SIG-M5 (cell line): Measurements from ENCODE around the gene PEA15.

Source experiments
- DNase-seq: peaks from one replicate; lab custom pipeline; 2025; lab: John Stamatoyannopoulos, UW

Gene PEA15

DNA sequence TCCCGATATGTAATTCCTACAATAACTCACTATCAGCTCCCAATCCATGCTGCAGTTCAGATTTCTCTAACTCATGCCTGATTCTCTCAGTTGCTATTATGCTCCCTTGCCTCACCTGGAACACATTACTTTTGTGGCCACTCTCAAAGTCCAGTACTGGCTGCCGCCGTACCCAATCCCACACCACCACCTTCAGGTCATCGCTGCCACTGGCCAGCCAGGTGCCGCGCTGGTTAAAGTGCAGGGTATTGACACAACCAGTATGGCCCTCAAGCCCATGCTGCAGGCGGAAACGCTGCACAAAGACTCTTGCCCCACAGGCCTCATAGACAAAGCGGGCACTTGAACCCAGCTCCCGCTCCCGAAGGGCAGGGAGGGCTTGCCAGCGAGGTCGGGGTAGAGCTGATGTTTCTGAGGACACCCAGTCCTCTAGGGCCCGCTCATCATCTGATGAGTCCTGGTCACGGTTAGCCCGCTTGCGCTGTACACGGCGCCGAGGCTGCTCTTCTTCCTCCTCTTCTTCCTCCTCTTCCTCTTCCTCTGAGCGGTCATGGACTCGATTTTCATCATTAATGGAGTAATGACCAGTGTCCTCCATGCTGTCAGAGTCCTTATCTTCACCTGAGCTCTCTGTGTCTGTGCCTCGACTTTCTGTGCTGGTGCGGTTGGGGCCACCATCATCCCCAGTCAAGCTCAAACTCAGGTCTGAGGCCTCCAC is 34.6 kb downstream of the PEA15 start:
- no peak for DNase-seq

DNA sequence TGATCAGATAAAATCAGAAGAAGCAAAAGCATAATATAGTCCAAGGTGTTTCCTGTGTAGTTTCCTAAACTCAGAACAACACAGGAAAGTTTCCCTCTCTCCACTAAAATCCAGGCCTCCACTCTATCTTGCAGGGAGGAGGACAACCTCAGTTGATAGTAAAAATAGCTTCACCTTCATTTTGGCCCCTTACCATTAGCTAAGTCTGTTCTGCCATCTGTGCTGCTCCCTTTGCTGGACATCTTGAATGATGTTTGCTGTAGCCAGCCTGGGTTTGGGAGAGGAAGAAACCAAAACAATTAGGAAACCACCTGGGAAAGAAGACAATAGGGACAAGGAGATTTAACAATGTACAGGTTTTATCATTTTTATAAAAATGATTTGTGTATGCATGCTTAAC is 38.6 kb downstream of the PEA15 start:
- no peak for DNase-seq

DNA sequence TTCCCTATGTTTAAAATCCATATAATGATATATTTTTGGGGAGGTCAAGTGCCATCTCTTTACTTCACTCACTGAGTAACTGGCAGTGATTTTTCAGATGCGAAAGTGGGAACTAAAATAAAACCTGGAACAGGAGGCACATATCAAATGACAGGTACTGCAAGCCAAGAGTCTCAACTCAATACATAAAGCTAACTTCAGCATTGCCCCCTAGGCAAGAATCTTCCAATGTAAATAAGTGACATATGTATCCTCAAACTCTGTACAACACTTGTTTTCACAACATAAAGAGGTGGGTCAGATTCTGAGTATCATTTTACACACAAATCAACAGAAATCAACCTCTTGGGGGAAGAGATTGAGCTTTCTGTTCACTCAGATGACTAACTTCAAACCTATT is 39.0 kb downstream of the PEA15 start:
- DNase-seq, result no peak

DNA sequence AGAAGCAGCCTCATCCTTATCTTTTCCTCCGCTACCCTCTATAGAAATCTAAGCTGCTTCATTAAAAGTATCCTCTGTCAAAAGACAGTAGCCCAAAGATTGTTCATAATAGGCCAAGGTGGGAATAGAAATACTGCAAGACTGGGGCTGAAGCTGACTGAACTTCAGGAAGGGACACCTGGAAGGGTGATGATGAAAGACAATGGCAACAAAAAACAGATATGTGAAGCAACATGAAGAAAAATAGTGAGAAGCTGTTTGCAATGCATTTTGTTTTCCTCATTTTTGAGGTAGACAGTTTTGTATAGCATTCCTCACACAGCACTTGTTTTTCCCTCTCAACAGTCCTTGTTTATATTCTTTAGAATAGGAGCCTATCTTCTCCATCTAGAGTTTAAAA is 40.2 kb downstream of the PEA15 start:
- no peak for DNase-seq

DNA sequence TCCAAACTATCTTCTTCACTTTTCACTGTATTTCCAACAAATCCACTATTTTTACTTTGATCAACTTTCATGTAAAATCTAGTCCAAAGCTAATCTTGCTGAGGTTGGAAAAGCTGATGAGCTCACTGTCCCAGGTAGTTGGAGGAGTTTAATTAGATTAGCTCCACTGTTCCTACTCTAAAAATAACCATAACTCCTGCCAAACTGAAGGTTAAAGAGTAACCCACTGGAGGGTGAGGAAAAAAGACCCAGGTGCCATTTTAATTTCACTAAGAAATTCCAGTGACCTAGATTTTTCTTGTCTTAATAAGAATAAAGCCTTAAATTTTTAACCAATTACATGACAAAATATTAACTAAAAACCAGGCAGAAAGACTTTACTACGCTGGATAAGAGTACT is 41.9 kb downstream of the PEA15 start:
- DNase-seq, result no peak

DNA sequence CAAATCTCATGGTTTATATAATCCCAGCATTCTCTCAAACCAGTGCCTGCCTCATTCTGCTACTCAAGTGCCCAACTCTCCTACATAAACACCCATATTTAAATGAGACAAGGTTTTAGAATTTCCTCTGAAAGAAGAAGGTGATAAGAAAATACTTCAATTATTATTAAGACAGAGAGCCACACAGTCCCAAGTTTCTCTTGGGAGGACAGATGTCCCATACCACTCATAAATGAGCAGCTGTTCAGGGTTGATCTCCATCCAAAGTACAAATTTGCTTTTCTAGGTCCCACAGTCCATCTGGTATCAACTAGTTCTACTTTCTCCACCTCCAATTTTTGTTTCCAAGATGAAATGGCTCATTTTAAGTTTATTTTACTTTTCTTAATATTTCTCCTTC is 45.8 kb downstream of the PEA15 start:
- no peak for DNase-seq

DNA sequence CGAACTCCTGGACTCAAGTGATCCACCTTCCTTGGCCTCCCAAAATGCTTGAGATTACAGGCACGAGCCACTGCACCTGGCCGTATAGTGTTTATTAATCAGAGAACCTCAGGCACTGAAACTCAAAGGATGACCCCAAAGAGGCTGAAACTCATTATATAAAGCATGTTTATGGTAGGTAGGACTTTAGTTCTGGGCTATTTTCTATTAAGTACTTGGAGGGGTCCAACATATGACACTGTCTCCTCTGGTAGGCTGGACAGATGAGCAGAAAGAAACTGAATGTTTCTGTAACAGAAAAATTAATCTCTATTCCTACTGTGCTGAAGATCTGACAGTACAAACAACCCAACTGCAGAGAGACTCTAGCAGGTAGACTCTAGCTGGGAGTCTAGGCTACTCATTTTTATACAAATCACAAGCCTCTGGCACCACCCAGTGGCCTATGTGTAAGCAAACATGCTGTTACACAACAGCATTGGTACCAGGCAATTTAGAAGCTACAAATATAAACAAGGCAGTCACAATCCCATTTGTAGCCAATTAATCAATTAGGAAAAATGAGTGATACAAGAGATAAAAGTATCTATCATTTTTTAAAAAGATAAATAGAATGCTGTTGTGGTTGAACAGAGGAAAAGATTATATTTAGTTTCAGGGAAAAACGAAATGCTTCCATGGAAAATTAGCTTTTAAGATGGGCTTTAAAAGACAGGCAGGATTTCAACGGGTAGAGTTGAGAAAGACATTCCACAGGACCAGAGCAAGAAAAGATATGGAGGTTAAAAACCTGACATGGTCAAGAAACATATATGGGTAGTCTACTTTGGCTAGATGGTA is 46.7 kb downstream of the PEA15 start:
- DNase-seq, result peak; percentile 46

DNA sequence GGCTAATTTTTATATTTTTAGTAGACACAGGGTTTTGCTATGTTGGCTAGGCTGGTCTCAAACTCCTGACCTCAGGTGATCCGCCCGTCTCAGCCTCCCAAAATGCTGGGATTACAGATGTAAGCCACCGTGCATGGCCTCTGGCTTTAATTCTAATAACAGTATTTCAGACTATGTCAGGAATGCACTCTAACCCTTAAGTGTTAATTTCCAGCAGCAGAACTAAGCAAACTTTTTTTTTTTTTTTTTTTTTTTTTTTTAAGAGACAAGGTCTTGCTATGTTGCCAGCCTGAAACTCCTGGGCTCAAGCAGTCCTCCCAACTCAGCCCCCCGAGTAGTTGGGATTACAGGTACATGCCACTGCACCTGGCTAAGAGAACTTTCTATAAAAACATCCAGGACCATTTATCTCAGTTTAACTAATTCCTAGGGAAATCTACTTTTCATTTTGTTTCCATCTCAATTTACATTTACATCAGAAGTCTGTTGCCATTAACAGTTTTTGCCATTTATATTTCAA is 50.7 kb downstream of the PEA15 start:
- DNase-seq, result no peak

DNA sequence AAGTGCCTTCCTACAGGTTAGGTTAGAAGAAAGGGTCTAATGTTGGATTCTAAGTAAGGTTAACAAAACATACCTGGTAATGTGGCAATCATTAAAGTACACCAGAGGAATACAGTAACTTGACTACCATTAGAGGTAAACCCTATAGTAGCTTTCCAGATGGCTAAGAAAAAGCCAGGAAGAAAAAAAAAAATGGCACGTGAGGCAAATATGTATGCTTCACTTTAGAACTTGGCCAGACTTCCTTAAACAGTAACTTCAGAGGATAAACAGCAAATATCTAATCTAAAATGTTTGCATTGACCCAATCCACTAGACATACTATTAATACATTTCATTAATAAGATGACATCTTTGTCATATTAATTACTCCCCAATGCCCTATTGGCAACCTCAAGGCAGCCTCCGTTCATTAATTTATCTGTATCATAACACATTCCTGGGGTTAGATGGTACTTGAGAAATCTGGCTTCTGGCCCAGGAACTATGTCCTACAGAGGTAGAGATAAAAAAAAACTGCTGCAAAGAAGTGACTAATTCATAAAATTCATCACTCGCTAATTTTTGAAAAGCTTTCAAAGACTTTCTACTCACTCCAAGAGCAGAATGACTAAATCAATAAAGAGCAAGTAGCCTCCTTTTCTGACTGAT is 51.3 kb downstream of the PEA15 start:
- DNase-seq, result no peak

DNA sequence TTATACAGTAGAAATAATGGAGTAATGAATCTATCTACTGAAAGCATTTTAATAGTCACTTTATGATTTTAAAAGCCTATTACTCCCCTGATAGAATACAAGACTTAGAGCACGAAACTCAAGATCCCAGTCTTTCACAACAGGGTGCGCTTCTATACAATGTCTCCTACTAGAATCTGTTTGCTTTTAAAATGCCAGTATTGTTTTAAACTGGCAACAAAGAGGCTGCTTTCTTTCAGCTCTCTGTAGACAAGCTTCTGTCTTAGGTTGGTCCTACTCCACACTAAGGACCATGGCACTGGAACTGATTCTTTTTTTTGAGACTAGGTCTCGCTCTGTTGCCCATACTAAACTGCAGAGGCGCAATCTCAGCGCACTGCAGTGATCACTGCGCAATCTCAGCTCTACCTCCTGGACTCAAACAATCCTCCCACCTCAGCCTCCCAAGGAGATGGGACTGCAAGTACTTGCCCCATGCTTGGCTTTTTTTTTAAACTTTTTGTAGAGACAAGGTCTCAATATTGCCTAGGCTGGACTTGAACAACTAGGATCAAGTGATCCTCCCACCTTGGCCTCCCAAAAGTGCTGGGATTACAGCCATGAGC is 52.3 kb downstream of the PEA15 start:
- no peak for DNase-seq

DNA sequence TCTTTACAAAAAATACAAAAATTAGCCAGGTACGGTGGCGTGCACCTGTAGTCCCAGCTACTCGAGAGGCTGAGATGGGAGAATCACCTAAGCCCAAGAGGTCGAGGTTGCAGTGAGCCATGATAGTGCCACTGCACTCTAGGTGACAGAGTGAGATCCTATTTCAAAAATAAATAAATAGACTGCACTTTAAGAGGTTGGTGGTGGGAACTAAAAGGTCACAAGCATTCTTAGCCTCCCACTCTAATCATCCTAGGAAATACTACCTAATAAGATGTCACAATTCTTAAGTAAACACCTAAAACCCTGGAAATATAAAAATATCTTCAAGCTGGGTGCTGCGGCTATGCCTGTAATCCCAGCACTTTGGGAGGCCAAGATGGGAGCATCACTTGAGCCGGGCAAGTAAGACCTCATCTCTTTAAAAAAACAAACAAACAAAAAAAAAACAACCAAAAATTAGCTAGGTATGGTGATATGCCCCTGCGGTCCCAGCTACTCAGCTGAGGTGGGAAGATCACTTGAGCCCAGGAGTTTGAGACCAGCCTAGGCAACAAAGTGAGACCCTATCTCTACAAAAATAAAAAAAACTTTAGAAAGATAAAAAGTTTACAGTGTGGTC is 53.1 kb downstream of the PEA15 start:
- no peak for DNase-seq

DNA sequence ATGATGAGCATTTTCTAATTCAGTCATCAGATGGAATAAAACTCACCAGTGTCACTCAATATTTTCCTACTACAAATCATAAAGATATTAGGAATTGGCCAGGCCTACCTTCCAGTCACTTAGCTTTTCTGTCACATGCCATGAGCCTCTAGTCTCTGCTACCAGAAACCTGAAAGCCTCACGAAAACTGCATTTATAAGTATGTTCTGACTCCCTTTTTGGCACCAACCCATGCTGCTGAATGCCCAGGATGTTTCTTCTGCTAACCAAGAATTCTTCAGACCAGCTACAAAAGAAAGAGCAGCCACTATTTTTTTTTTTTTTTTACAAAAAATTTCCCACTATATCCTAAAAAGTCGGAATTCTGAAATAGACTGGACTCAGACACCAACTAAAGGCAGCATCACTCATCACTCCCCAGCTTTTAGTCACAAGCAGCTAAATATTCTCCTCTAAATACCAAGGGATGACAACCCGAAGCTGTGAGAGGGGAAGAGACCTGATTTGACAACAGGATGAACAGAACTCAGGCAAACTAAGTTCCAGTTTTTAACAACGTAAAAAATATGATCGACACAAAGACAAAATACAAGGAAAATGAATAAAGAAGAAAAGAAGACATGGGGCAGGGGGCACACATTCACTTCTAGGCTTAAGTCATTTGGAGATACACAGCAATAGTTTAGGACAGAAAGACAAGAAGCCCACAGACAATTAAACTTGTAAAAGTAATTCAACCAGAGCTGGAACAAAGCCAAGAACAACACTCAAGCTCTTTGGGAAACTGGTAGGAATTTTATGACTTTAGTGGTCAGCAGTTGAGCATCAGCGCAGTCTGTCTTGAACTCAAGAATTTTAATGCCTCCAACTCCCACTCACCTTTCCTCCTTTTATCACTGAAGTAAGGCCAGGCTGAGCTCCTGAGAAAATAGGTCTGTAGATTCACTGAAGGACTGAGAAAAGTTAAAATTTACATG is 55.5 kb downstream of the PEA15 start:
- no peak for DNase-seq

DNA sequence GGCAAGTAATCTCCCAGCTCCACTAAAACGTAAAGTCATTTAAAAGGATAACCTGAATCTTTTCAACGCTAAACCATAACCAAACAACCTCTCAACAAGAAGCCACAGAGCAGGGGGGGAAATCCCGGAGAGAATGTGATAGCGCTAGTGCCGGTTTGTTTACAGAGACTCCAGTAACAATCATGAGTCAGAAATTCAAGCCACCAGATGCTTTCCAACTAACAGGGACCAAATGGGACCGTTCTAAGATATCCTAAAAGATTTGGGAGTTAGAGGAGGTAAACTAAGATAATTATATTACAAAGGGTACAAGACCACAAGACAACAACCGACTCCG is 56.3 kb downstream of the PEA15 start:
- no peak for DNase-seq

DNA sequence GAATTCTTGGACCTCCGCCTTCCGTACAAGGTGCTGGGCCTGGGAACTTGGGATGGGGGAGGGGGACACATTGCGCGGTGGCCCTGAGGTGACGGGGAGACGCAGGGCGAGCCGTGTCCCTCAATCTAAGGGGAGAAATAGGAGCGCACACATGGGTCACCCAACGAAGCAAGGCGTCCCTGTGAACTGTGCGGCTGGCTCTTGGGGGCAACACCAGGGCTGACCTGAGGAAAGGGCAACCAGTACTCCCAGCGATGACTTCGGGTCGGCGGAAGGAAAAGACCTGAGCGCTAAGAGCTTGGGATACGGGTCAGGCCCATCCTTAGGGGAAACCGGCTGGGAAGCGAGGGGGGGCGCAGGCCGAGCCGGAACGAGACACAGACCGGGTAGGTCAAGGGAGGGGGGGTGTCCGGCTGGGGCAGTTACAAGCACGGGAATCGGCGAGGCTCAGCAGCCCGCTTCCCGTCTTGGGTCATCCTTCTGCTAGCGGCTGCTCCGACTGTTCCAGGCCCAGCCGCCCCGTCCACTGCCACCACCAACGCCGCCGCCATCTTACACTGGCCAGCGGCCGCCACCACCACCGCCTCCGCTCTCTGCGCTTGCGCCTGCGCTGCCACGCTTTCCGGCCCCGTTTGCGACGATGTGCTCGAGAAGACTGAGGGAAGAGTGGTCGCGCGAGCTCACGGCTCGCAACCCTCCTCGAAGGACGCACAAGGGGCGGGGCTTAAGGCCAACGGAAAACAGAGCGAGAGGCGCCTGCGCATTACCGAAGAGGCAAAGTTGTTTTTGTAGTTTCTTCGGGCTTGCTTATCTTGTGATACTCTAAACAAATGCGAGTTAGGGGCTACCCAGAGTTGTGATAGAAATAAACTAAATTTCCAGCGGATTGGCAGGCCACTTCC is 57.0 kb downstream of the PEA15 start, which contains the start of gene DCAF8:
TSS of gene DCAF8 (minus strand) at position 657 of the 902 bp plus-strand sequence. CDS start 18,541 bp downstream, outside the sequence.
- DNase-seq, result peak; percentile 92

DNA sequence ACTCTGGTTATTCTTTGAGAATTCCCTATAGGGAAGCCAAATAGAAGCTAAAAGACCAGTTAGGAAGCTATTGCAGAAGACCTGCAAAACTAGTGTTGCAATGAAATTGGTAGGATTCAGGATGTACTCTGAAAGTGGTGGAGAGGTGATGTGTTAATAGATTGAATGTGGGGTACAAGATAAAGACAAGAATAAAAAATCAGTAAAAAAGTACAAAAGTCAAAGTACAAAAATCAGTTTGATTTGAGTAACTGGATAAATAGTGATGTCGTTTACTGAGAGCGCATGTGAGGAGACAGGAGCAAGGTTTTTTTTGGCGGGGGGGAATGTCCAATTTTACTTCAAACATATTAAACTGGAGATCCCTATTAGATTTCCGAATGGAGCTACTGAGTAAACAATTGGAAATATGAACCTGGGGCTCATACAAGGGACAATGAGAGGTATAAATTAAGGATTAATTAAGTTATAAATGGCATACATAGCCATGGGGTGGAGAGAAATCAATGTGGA is 59.7 kb downstream of the PEA15 start:
- no peak for DNase-seq
